ENCODE data around the gene GPHN. TPM values are rescaled to one million over a fixed set of nuclear protein-coding genes. Genes with fewer than 3 reads are reported as not detected.

Gene GPHN
- total RNA-seq, 1 experiment from 2014 or later, result 18.1 TPM

DNA sequence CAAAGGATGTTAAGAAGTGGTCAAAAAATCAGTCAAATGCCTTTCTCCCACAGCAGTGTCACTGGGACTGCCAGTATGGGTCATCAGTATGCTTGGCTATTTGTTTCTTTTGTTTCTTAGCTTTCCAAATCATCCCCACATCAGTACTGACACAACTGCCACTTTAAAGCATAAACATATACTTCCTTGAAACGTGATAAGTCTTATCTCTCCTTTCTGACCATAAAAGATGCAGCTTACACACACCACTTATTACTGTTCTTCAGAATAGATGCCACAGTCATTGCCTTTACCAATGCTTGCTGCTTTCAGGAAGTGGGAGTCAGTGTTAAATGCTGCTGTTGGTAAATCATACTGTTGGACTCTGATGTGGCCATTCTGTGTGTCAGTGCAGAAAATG is 662.7 kb downstream of the GPHN start (continued):
- TF ChIP-seq ESRRA (CRISPR knock-in tag; IDR thresholded peaks at IDR 0.05; ENCODE audit: borderline replicate concordance) (no peak), GTF2I (CRISPR knock-in tag; conservative IDR thresholded peaks at IDR 0.05) (no peak)
- TF ChIP-seq, protein P1, sequence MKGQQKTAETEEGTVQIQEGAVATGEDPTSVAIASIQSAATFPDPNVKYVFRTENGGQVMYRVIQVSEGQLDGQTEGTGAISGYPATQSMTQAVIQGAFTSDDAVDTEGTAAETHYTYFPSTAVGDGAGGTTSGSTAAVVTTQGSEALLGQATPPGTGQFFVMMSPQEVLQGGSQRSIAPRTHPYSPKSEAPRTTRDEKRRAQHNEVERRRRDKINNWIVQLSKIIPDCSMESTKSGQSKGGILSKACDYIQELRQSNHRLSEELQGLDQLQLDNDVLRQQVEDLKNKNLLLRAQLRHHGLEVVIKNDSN (CRISPR knock-in tag; IDR thresholded peaks at IDR 0.05), result no peak
- TF ChIP-seq, protein P2, sequence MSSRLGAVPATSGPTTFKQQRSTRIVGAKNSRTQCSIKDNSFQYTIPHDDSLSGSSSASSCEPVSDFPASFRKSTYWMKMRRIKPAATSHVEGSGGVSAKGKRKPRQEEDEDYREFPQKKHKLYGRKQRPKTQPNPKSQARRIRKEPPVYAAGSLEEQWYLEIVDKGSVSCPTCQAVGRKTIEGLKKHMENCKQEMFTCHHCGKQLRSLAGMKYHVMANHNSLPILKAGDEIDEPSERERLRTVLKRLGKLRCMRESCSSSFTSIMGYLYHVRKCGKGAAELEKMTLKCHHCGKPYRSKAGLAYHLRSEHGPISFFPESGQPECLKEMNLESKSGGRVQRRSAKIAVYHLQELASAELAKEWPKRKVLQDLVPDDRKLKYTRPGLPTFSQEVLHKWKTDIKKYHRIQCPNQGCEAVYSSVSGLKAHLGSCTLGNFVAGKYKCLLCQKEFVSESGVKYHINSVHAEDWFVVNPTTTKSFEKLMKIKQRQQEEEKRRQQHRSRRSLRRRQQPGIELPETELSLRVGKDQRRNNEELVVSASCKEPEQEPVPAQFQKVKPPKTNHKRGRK (CRISPR knock-in tag; IDR thresholded peaks at IDR 0.05; ENCODE audit: borderline replicate concordance), result no peak

DNA sequence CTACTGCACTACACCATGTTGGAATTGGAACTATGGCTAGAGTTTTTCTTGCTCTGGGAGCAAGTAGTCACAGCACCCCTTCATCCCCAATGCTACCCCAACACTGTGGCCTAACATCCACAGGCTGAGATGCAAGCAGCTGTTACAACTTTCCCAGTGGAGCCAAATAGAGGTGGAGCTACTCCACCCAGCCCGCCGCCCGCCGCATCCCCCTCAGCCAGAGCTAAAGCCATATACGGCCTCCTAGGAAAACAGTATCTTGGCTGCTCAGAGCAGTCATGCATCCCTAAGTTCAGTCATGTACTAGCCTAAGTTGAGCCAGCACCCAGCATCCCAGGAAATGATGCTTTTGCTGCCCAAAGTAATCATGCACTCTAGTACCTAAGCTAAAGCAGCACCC is 664.1 kb downstream of the GPHN start:
- no peak for DNase-seq (ENCODE audit: low spot score)
- Mint-ChIP-seq H3K9me3 (peaks cover 21% of the 10 kb centered on the region), H3K4me1 (0 out of 2 replicates have a peak, but pooled peaks cover 7% of the 10 kb centered on the region), H3K36me3 (no peaks in the 10 kb centered on the region), H3K4me3 (no peak overlapping the region), H3K27me3 (ENCODE audit: low read depth) (no peaks in the 10 kb centered on the region), H3K27ac (no peak overlapping the region)
- TF ChIP-seq TEAD4 (CRISPR knock-in tag; IDR thresholded peaks at IDR 0.05) (no peak), ETV6 (CRISPR knock-in tag; IDR thresholded peaks at IDR 0.05) (no peak), ZNF671 (CRISPR knock-in tag; IDR thresholded peaks at IDR 0.05) (no peak), FOXK1 (CRISPR knock-in tag; IDR thresholded peaks at IDR 0.05) (no peak), FOXJ3 (CRISPR knock-in tag; IDR thresholded peaks at IDR 0.05; ENCODE audit: borderline replicate concordance) (no peak), ZNF416 (CRISPR knock-in tag; IDR thresholded peaks at IDR 0.05) (no peak), ZBTB21 (CRISPR knock-in tag; IDR thresholded peaks at IDR 0.05; ENCODE audit: borderline replicate concordance) (no peak), GABPB1 (CRISPR knock-in tag; IDR thresholded peaks at IDR 0.05) (no peak), ZNF121 (CRISPR knock-in tag; IDR thresholded peaks at IDR 0.05) (no peak), RORB (CRISPR knock-in tag; IDR thresholded peaks at IDR 0.05) (no peak)
- TF ChIP-seq, protein P3, sequence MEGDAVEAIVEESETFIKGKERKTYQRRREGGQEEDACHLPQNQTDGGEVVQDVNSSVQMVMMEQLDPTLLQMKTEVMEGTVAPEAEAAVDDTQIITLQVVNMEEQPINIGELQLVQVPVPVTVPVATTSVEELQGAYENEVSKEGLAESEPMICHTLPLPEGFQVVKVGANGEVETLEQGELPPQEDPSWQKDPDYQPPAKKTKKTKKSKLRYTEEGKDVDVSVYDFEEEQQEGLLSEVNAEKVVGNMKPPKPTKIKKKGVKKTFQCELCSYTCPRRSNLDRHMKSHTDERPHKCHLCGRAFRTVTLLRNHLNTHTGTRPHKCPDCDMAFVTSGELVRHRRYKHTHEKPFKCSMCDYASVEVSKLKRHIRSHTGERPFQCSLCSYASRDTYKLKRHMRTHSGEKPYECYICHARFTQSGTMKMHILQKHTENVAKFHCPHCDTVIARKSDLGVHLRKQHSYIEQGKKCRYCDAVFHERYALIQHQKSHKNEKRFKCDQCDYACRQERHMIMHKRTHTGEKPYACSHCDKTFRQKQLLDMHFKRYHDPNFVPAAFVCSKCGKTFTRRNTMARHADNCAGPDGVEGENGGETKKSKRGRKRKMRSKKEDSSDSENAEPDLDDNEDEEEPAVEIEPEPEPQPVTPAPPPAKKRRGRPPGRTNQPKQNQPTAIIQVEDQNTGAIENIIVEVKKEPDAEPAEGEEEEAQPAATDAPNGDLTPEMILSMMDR (IDR thresholded peaks at IDR 0.05), result no peak
- TF ChIP-seq, protein P4, sequence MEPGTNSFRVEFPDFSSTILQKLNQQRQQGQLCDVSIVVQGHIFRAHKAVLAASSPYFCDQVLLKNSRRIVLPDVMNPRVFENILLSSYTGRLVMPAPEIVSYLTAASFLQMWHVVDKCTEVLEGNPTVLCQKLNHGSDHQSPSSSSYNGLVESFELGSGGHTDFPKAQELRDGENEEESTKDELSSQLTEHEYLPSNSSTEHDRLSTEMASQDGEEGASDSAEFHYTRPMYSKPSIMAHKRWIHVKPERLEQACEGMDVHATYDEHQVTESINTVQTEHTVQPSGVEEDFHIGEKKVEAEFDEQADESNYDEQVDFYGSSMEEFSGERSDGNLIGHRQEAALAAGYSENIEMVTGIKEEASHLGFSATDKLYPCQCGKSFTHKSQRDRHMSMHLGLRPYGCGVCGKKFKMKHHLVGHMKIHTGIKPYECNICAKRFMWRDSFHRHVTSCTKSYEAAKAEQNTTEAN (CRISPR knock-in tag; IDR thresholded peaks at IDR 0.05), result no peak
- TF ChIP-seq, protein P5, sequence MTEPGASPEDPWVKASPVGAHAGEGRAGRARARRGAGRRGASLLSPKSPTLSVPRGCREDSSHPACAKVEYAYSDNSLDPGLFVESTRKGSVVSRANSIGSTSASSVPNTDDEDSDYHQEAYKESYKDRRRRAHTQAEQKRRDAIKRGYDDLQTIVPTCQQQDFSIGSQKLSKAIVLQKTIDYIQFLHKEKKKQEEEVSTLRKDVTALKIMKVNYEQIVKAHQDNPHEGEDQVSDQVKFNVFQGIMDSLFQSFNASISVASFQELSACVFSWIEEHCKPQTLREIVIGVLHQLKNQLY (CRISPR knock-in tag; IDR thresholded peaks at IDR 0.05), result no peak
- TF ChIP-seq, protein P6, sequence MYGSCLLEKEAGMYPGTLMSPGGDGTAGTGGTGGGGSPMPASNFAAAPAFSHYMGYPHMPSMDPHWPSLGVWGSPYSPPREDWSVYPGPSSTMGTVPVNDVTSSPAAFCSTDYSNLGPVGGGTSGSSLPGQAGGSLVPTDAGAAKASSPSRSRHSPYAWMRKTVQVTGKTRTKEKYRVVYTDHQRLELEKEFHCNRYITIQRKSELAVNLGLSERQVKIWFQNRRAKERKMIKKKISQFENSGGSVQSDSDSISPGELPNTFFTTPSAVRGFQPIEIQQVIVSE (CRISPR knock-in tag; IDR thresholded peaks at IDR 0.05; ENCODE audit: borderline replicate concordance), result no peak
- TF ChIP-seq, protein P7, sequence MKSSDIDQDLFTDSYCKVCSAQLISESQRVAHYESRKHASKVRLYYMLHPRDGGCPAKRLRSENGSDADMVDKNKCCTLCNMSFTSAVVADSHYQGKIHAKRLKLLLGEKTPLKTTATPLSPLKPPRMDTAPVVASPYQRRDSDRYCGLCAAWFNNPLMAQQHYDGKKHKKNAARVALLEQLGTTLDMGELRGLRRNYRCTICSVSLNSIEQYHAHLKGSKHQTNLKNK (CRISPR knock-in tag; IDR thresholded peaks at IDR 0.05), result no peak
- TF ChIP-seq, protein P8, sequence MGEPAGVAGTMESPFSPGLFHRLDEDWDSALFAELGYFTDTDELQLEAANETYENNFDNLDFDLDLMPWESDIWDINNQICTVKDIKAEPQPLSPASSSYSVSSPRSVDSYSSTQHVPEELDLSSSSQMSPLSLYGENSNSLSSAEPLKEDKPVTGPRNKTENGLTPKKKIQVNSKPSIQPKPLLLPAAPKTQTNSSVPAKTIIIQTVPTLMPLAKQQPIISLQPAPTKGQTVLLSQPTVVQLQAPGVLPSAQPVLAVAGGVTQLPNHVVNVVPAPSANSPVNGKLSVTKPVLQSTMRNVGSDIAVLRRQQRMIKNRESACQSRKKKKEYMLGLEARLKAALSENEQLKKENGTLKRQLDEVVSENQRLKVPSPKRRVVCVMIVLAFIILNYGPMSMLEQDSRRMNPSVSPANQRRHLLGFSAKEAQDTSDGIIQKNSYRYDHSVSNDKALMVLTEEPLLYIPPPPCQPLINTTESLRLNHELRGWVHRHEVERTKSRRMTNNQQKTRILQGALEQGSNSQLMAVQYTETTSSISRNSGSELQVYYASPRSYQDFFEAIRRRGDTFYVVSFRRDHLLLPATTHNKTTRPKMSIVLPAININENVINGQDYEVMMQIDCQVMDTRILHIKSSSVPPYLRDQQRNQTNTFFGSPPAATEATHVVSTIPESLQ (CRISPR knock-in tag; IDR thresholded peaks at IDR 0.05), result no peak
- ATAC-seq, result no peak
- ChIA-PET POLR2A (no interaction called here), CTCF (interaction anchor here (0.6 to 1.4 kb wide), 2 partner anchors 114 to 548 kb away, joined by 3 to 4 read pairs; no protein-coding TSS in a partner anchor)
